ENCODE data around the gene PLD3.

DNA sequence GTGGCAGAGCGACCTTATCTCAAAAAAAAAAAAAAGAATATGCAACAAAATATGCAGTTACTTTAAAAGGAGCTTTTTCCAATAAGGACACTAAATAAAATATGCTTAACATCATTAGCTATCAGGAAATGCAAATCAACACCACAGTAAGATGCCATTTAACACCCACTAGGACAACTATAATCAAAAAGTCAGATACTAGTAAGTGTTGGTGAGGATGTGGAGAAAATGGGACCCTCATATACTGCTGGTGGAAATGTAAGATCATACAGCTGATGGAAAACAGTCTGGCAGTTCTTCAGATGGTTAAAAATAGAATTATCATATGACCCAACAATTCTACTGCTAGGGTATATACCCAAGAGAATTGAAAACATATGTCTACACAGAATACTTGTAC, 38.8 kb upstream of the PLD3 start:
- TF ChIP-seq CTCF (IDR thresholded peaks at IDR 0.05; ENCODE audit: insufficient read depth, low read length) (no peak), GABPA (IDR thresholded peaks at IDR 0.05; ENCODE audit: low read depth) (no peak)
- TF ChIP-seq, protein P1, sequence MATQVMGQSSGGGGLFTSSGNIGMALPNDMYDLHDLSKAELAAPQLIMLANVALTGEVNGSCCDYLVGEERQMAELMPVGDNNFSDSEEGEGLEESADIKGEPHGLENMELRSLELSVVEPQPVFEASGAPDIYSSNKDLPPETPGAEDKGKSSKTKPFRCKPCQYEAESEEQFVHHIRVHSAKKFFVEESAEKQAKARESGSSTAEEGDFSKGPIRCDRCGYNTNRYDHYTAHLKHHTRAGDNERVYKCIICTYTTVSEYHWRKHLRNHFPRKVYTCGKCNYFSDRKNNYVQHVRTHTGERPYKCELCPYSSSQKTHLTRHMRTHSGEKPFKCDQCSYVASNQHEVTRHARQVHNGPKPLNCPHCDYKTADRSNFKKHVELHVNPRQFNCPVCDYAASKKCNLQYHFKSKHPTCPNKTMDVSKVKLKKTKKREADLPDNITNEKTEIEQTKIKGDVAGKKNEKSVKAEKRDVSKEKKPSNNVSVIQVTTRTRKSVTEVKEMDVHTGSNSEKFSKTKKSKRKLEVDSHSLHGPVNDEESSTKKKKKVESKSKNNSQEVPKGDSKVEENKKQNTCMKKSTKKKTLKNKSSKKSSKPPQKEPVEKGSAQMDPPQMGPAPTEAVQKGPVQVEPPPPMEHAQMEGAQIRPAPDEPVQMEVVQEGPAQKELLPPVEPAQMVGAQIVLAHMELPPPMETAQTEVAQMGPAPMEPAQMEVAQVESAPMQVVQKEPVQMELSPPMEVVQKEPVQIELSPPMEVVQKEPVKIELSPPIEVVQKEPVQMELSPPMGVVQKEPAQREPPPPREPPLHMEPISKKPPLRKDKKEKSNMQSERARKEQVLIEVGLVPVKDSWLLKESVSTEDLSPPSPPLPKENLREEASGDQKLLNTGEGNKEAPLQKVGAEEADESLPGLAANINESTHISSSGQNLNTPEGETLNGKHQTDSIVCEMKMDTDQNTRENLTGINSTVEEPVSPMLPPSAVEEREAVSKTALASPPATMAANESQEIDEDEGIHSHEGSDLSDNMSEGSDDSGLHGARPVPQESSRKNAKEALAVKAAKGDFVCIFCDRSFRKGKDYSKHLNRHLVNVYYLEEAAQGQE (IDR thresholded peaks at IDR 0.05; ENCODE audit: insufficient replicate concordance, low read depth): no peak

All from HL-60 (cell line).